Panc1 (cell line): ENCODE measurements around the gene RYR3.

ENCODE experiments used
- POLR2AphosphoS5 ChIP-seq: IDR thresholded peaks from 2 replicates; pipeline ENCODE4 v1.6.1; 2012; ENCODE audit warnings: mild to moderate bottlenecking, low read depth, low read length, moderate library complexity
- SIN3A ChIP-seq: IDR thresholded peaks from 2 replicates; pipeline ENCODE4 v1.6.1; 2012; ENCODE audit warnings: low read depth, mild to moderate bottlenecking, low read length, moderate library complexity, borderline replicate concordance; ENCODE audit not compliant: insufficient read depth
- TCF7L2 ChIP-seq: IDR thresholded peaks from 2 replicates; pipeline ENCODE4 v1.6.1; 2011; ENCODE audit warnings: mild to moderate bottlenecking, low read depth, low read length, inconsistent platforms
- TF ChIP-seq, protein P1 (sequence below): fragments of 450-650 bp; IDR thresholded peaks from 2 replicates; pipeline ENCODE4 v1.5.1; 2017; ENCODE audit warnings: mild to moderate bottlenecking
- TF ChIP-seq, protein P2 (sequence below), 2 experiments: IDR thresholded peaks; 2 replicates each; pipeline ENCODE4 v1.6.1; 2011 to 2012; ENCODE audit warnings: low read depth in 2 of 2, control low read depth in 1 of 2, low read length in 1 of 2, mild to moderate bottlenecking in 1 of 2, moderate library complexity in 1 of 2; ENCODE audit not compliant: insufficient read depth in 1 of 2

DNA sequence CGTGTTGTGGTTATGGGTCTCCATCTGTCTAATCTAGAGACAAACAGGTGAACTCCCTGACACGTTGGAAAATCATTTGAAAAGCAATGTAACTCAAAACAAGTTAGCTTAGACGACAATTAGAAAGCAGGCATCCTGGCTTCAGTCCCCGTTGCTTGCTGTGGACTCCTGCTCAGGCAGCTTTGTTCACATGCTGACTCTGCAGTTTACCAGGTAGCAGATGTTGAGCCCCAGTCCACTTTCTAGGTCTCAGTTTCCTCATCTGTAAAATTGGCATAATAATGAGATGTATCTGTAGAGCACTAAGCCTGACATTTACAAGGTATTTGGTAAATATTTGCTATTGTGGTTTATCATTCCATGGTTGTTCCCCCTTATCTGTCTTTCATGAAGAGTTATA lies 330.3 kb downstream of the RYR3 start:
- TF ChIP-seq, protein P1, sequence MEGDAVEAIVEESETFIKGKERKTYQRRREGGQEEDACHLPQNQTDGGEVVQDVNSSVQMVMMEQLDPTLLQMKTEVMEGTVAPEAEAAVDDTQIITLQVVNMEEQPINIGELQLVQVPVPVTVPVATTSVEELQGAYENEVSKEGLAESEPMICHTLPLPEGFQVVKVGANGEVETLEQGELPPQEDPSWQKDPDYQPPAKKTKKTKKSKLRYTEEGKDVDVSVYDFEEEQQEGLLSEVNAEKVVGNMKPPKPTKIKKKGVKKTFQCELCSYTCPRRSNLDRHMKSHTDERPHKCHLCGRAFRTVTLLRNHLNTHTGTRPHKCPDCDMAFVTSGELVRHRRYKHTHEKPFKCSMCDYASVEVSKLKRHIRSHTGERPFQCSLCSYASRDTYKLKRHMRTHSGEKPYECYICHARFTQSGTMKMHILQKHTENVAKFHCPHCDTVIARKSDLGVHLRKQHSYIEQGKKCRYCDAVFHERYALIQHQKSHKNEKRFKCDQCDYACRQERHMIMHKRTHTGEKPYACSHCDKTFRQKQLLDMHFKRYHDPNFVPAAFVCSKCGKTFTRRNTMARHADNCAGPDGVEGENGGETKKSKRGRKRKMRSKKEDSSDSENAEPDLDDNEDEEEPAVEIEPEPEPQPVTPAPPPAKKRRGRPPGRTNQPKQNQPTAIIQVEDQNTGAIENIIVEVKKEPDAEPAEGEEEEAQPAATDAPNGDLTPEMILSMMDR, result no peak
- TF ChIP-seq TCF7L2 (no peak), POLR2AphosphoS5 (no peak), SIN3A (no peak)
- TF ChIP-seq, protein P2, sequence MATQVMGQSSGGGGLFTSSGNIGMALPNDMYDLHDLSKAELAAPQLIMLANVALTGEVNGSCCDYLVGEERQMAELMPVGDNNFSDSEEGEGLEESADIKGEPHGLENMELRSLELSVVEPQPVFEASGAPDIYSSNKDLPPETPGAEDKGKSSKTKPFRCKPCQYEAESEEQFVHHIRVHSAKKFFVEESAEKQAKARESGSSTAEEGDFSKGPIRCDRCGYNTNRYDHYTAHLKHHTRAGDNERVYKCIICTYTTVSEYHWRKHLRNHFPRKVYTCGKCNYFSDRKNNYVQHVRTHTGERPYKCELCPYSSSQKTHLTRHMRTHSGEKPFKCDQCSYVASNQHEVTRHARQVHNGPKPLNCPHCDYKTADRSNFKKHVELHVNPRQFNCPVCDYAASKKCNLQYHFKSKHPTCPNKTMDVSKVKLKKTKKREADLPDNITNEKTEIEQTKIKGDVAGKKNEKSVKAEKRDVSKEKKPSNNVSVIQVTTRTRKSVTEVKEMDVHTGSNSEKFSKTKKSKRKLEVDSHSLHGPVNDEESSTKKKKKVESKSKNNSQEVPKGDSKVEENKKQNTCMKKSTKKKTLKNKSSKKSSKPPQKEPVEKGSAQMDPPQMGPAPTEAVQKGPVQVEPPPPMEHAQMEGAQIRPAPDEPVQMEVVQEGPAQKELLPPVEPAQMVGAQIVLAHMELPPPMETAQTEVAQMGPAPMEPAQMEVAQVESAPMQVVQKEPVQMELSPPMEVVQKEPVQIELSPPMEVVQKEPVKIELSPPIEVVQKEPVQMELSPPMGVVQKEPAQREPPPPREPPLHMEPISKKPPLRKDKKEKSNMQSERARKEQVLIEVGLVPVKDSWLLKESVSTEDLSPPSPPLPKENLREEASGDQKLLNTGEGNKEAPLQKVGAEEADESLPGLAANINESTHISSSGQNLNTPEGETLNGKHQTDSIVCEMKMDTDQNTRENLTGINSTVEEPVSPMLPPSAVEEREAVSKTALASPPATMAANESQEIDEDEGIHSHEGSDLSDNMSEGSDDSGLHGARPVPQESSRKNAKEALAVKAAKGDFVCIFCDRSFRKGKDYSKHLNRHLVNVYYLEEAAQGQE (IDR thresholded peaks at IDR 0.05; ENCODE audit: insufficient read depth in 1 of 2, low read depth in 2 of 2, low read length in 1 of 2), result no peak
